Loucy (cell line): ENCODE measurements around the gene KRTAP12-4.

Experiments used
- H2AFZ ChIP-seq: fragments of 200-600 bp; sonication (generic); 2 replicates; pipeline ENCODE4 v1.6.0; 2016; ENCODE audit warnings: antibody characterized with exemption, mild to moderate bottlenecking, low read length, moderate library complexity
- H3F3A ChIP-seq: fragments of 200-600 bp; 2 replicates; pipeline ENCODE4 v1.6.0; 2016; ENCODE audit warnings: antibody characterized with exemption, low read depth, mild to moderate bottlenecking
- H3K27me3 ChIP-seq: fragments of 200-600 bp; sonication (generic); 2 replicates; pipeline ENCODE4 v1.6.1; 2014; ENCODE audit warnings: low read length, mild to moderate bottlenecking; ENCODE audit not compliant: insufficient read depth, poor library complexity, severe bottlenecking
- H3K36me3 ChIP-seq: fragments of 200-600 bp; sonication (generic); 2 replicates; pipeline ENCODE4 v1.6.1; 2016; ENCODE audit warnings: low read length; ENCODE audit not compliant: insufficient read depth
- H3K4me1 ChIP-seq: fragments of 200-600 bp; sonication (generic); 2 replicates; pipeline ENCODE4 v1.5.1; 2014; ENCODE audit warnings: low read length, mild to moderate bottlenecking; ENCODE audit not compliant: insufficient read depth, poor library complexity, severe bottlenecking
- H3K4me2 ChIP-seq: fragments of 200-600 bp; sonication (generic); 2 replicates; pipeline ENCODE4 v1.6.0; 2014; ENCODE audit warnings: antibody characterized with exemption, low read length, low read depth, mild to moderate bottlenecking; ENCODE audit not compliant: poor library complexity, severe bottlenecking
- H3K4me3 ChIP-seq: fragments of 200-600 bp; sonication (generic); 2 replicates; pipeline ENCODE4 v1.5.1; 2014; ENCODE audit warnings: low read length, mild to moderate bottlenecking, mixed read lengths; ENCODE audit not compliant: poor library complexity, severe bottlenecking
- H3K79me2 ChIP-seq: fragments of 200-600 bp; sonication (generic); 2 replicates; pipeline ENCODE4 v1.6.1; 2014; ENCODE audit warnings: low read length; ENCODE audit not compliant: insufficient read depth
- H3K9ac ChIP-seq: fragments of 200-600 bp; sonication (generic); 2 replicates; pipeline ENCODE4 v1.6.0; 2014; ENCODE audit warnings: mild to moderate bottlenecking, low read depth, low read length, moderate library complexity; ENCODE audit not compliant: poor library complexity, severe bottlenecking
- H3K9me2 ChIP-seq: fragments of 200-600 bp; sonication (generic); replicated peaks from 2 replicates; pipeline ENCODE4 v1.6.1; 2016; ENCODE audit warnings: low read depth, low read length, mixed read lengths
- H3K9me3 ChIP-seq: fragments of 200-600 bp; sonication (generic); 2 replicates; pipeline ENCODE4 v1.6.1; 2014; ENCODE audit warnings: mild to moderate bottlenecking, antibody characterized with exemption, low read length, low read depth; ENCODE audit not compliant: insufficient read depth
- H4K20me1 ChIP-seq: fragments of 200-600 bp; sonication (generic); 2 replicates; pipeline ENCODE4 v1.6.0; 2014; ENCODE audit warnings: antibody characterized with exemption, low read length, mild to moderate bottlenecking; ENCODE audit not compliant: insufficient read depth, poor library complexity, severe bottlenecking
- EZH2phosphoT487 ChIP-seq: fragments of 200-600 bp; IDR thresholded peaks from 2 replicates; pipeline ENCODE4 v1.6.1; 2018; ENCODE audit warnings: antibody characterized with exemption, mild to moderate bottlenecking, moderate library complexity, borderline replicate concordance
- TF ChIP-seq, protein P1 (sequence below): fragments of 200-600 bp; sonication (generic); conservative IDR thresholded peaks from 2 replicates; pipeline ENCODE4 v1.5.1; 2014; ENCODE audit warnings: mild to moderate bottlenecking, antibody characterized with exemption, low read length

Gene KRTAP12-4

DNA sequence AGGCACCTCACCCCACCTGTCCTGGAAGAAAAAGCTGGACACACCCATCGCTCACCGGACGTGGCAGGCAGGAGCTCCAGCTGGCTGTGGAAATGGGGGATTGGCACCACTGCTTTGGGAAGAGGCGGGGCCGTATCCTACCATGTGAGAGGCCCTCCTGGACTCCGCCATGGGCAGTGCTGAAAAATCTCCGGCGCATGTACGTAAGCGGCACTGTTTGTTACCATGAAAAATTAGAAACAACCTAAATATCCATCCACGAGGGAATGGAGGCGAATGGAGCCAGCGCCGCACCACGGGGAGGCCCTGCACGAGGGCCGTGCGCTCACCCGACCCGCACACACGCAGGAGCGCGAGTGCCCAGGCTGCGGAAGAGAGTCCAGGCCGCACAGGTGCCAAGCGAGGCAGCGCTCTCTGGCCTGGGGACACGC is 39.5 kb downstream of the KRTAP12-4 start:
- TF ChIP-seq EZH2phosphoT487: no peak
- TF ChIP-seq, protein P1, sequence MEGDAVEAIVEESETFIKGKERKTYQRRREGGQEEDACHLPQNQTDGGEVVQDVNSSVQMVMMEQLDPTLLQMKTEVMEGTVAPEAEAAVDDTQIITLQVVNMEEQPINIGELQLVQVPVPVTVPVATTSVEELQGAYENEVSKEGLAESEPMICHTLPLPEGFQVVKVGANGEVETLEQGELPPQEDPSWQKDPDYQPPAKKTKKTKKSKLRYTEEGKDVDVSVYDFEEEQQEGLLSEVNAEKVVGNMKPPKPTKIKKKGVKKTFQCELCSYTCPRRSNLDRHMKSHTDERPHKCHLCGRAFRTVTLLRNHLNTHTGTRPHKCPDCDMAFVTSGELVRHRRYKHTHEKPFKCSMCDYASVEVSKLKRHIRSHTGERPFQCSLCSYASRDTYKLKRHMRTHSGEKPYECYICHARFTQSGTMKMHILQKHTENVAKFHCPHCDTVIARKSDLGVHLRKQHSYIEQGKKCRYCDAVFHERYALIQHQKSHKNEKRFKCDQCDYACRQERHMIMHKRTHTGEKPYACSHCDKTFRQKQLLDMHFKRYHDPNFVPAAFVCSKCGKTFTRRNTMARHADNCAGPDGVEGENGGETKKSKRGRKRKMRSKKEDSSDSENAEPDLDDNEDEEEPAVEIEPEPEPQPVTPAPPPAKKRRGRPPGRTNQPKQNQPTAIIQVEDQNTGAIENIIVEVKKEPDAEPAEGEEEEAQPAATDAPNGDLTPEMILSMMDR: no peak
- H3K36me3 ChIP-seq: no peaks in the 10 kb centered on the region

DNA sequence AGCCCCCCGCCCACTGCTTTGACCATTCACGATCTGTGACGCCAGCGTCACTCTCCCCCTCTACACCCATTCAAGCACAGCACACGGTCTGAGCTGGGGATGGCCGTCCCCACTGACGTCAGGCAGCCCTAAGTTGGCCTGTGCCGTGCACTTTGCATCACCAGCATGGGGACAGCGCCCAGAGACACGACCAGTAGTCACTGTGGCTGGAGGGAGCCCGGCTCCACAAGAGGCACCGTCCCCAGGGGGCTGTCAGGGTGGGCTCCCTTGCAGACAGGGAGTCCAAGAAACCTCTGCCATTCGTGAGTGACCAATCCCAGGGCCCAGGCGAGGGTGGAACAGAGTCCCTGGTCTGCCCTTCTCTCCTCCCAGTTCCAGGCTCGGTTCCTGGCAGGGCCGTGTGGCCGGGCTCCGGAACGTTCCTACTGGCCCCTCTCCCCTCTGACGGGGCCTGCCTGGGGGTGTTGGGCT is 40.3 kb downstream of the KRTAP12-4 start:
- no peaks in the 10 kb centered on the region for H3K4me1 ChIP-seq
- H3K9me3 ChIP-seq: peaks cover 11% of the 10 kb centered on the region; the same call in 1 of the 2 replicates
- H3K36me3 ChIP-seq: no peaks in the 10 kb centered on the region
- H3K27me3 ChIP-seq: no peaks in the 10 kb centered on the region
- no peaks in the 10 kb centered on the region for H3F3A ChIP-seq
- H3K9ac ChIP-seq: no peak overlapping the region
- no peak overlapping the region for H3K4me2 ChIP-seq
- no peaks in the 10 kb centered on the region for H3K79me2 ChIP-seq
- H4K20me1 ChIP-seq: no peaks in the 10 kb centered on the region
- H3K4me3 ChIP-seq: no peak overlapping the region
- no peak overlapping the region for H2AFZ ChIP-seq
- TF ChIP-seq, protein P1: no peak
- TF ChIP-seq EZH2phosphoT487: no peak
- no peaks in the 10 kb centered on the region for H3K9me2 ChIP-seq

More for the DNA sequence above, 39.5 kb downstream of the KRTAP12-4 start:
- Histone ChIP-seq H3K79me2 (no peaks in the 10 kb centered on the region), H4K20me1 (no peaks in the 10 kb centered on the region), H3K27me3 (no peaks in the 10 kb centered on the region), H3F3A (no peaks in the 10 kb centered on the region), H3K9me3 (peaks cover 9% of the 10 kb centered on the region; the same call in 1 of the 2 replicates), H3K4me3 (no peak overlapping the region), H2AFZ (no peak overlapping the region), H3K4me2 (no peak overlapping the region), H3K4me1 (no peaks in the 10 kb centered on the region), H3K9me2 (no peaks in the 10 kb centered on the region), H3K9ac (no peak overlapping the region)

DNA sequence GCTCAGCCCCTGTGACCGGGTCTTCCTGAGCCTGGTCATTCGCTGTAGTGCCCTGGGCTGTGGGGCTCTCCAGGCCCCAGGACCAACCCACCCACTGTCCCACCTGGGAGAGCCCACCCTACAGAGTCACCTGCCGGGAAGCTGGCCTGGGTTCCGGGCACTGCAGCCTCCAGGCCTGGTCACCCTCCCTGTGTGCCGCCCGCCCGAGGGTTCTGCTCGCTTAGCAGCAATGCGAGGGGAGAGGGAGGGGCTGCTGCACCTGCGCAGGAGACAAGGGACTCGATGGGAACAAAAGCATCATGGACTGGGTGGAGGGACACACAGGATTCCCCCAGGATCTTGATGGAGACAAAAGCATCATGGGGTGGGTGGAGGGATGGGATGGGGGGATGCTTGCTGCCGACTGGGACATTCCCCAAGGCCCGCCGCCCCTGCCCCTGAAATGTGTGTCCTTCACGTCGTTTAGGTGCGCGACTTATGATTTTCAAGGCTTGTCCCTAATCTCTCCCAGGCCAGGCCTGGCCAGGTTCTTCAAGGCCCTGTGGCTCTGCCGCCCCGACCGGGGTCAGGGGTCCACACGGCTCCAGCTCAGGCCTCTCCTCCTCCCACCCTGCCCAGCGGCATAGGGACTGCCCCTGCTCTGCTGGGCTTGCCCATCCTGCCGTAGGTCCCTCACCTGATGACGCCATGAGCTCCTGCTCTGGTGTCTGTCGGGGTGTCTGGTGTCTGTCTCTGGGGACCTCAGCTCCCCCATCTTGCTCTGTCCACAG is 40.9 kb downstream of the KRTAP12-4 start:
- Histone ChIP-seq H3K9ac (no peak overlapping the region), H3K9me3 (peaks cover 13% of the 10 kb centered on the region; the same call in 1 of the 2 replicates), H3K4me3 (no peak overlapping the region), H3K36me3 (no peaks in the 10 kb centered on the region), H4K20me1 (no peaks in the 10 kb centered on the region), H3K9me2 (no peaks in the 10 kb centered on the region), H3K79me2 (no peaks in the 10 kb centered on the region), H3K4me1 (no peaks in the 10 kb centered on the region), H3K27me3 (no peaks in the 10 kb centered on the region), H2AFZ (no peak overlapping the region), H3F3A (no peaks in the 10 kb centered on the region), H3K4me2 (no peak overlapping the region)
- no peak for TF ChIP-seq EZH2phosphoT487
- TF ChIP-seq, protein P1: no peak
